GDM1 (cell line): ENCODE results near the gene PLXND1.
"Not testable (repeated sequence)": the region's sequence is repeated elsewhere in the genome, so short reads cannot be mapped to it uniquely, and the experiment has no call there.

ENCODE experiments used
- DNase-seq: peaks from one replicate; lab custom pipeline; 2025; lab: John Stamatoyannopoulos, UW

Gene PLXND1

GRCh38 chr3:129526121-129526900, 80.2 kb downstream of the PLXND1 start:
- peak; percentile 63 for DNase-seq

- no peak for DNase-seq
Observed at GRCh38 chr3:129525341-129525968, 81.0 kb downstream of the PLXND1 start.

GRCh38 chr3:129524081-129524480, 82.4 kb downstream of the PLXND1 start:
- no peak for DNase-seq

- DNase-seq: no peak
Observed at GRCh38 chr3:129522953-129523352, 83.5 kb downstream of the PLXND1 start.

- DNase-seq: no peak
Observed at GRCh38 chr3:129521611-129522010, 84.9 kb downstream of the PLXND1 start.

GRCh38 chr3:129520960-129521359, 85.5 kb downstream of the PLXND1 start:
- no peak for DNase-seq

GRCh38 chr3:129519896-129520715, 86.4 kb downstream of the PLXND1 start:
- DNase-seq: no peak

GRCh38 chr3:129519449-129519848, 87.0 kb downstream of the PLXND1 start:
- no peak for DNase-seq

GRCh38 chr3:129518581-129518980, 87.9 kb downstream of the PLXND1 start:
- DNase-seq: no peak

- no peak for DNase-seq
Observed at GRCh38 chr3:129518038-129518561, 88.4 kb downstream of the PLXND1 start.

GRCh38 chr3:129517516-129517915, 89.0 kb downstream of the PLXND1 start:
- no peak for DNase-seq

GRCh38 chr3:129515821-129516432, 90.5 kb downstream of the PLXND1 start:
- not testable (repeated sequence) for DNase-seq

- DNase-seq: not testable (repeated sequence)
Observed at GRCh38 chr3:129515108-129515820, 91.2 kb downstream of the PLXND1 start.

GRCh38 chr3:129514563-129514962, 91.9 kb downstream of the PLXND1 start:
- DNase-seq: no peak

GRCh38 chr3:129514110-129514509, 92.4 kb downstream of the PLXND1 start:
- DNase-seq: no peak

GRCh38 chr3:129513705-129514104, 92.8 kb downstream of the PLXND1 start:
- no peak for DNase-seq

GRCh38 chr3:129512595-129512994, 93.9 kb downstream of the PLXND1 start:
- DNase-seq: no peak

- DNase-seq: no peak
Observed at GRCh38 chr3:129507181-129507831, 99.2 kb downstream of the PLXND1 start.

GRCh38 chr3:129506231-129506742, 100.2 kb downstream of the PLXND1 start:
- no peak for DNase-seq

GRCh38 chr3:129505341-129505740, 101.1 kb downstream of the PLXND1 start:
- no peak for DNase-seq
